B cell (primary cell): ENCODE results near the gene HLA-A. TPM values are rescaled to one million over a fixed set of nuclear protein-coding genes. Genes with fewer than 3 reads are reported as not detected.

ENCODE experiments used
- ATAC-seq: fragments of 200-7000 bp; cut with Tn5 transposase; one replicate; pipeline ENCODE4 v1.10.0; 2021; ENCODE audit warnings: low read depth, mild to moderate bottlenecking, moderate number of reproducible peaks, moderate library complexity
- CTCF ChIA-PET: fragments of 350-600 bp; sonication (Branson Sonifier 250); formaldehyde crosslinking; loops from one replicate; lab custom pipeline; 2021; ENCODE audit warnings: antibody characterized with exemption, inconsistent platforms; lab: Charles Lee
- POLR2A ChIA-PET: fragments of 350-600 bp; sonication (Branson Sonifier 250); formaldehyde crosslinking; loops from one replicate; lab custom pipeline; 2021; ENCODE audit warnings: antibody characterized with exemption; lab: Charles Lee
- DNase-seq: peaks from one replicate; pipeline ENCODE4 v3.0.0; 2013
- H2AFZ ChIP-seq: 2 replicates; pipeline ENCODE4 v1.6.1; 2012; ENCODE audit warnings: mild to moderate bottlenecking, low read depth, low read length; ENCODE audit not compliant: insufficient read depth, poor library complexity, severe bottlenecking
- H3K27ac ChIP-seq, 2 donors: 1 replicate in 1 of 2; 2 replicates in 1 of 2; pipeline ENCODE4 v1.5.1; 2012 to 2013; ENCODE audit warnings: low read length in 2 of 2, mild to moderate bottlenecking in 2 of 2, moderate library complexity in 1 of 2
- H3K27me3 ChIP-seq, 4 experiments: fragments of 200-600 bp in 1 of 4; sonication (generic) in 1 of 4; replicated peaks in 1 of 4; 1 replicate in 2 of 4; 2 replicates in 2 of 4; pipeline versions ENCODE4 v1.6.1 to v1.7.0; 2013 to 2016; ENCODE audit warnings: low read length in 3 of 4, mild to moderate bottlenecking in 2 of 4, mixed read lengths in 1 of 4, moderate library complexity in 1 of 4; ENCODE audit not compliant: insufficient read depth in 4 of 4, control insufficient read depth in 3 of 4; ENCODE audit errors: control extremely low read depth in 1 of 4
- H3K36me3 ChIP-seq, 2 experiments: replicated peaks in 1 of 2; 1 replicate in 1 of 2; 2 replicates in 1 of 2; pipeline versions ENCODE4 v1.6.1 to v1.7.1; 2013; ENCODE audit warnings: low read length in 1 of 2; ENCODE audit not compliant: insufficient read depth in 2 of 2, control insufficient read depth in 1 of 2; ENCODE audit errors: control extremely low read depth in 1 of 2, extremely low read depth in 1 of 2
- H3K4me1 ChIP-seq, 2 donors: fragments of 200-600 bp in 1 of 2; sonication (generic) in 1 of 2; 1 replicate in 1 of 2; 2 replicates in 1 of 2; pipeline versions ENCODE4 v1.5.1 to v1.6.1; 2013 to 2017; ENCODE audit warnings: low read length in 2 of 2; ENCODE audit not compliant: control insufficient read depth in 2 of 2, insufficient read depth in 2 of 2
- H3K4me2 ChIP-seq: replicated peaks from 2 replicates; pipeline ENCODE3; 2012; ENCODE audit warnings: mild to moderate bottlenecking, low read depth, low read length; ENCODE audit not compliant: poor library complexity, severe bottlenecking
- H3K4me3 ChIP-seq, 5 experiments: fragments of 200-600 bp in 1 of 5; sonication (generic) in 1 of 5; 1 replicate in 3 of 5; 2 replicates in 2 of 5; pipeline versions ENCODE4 v1.5.1 to v1.7.0; 2011 to 2016; ENCODE audit warnings: low read length in 4 of 5, mild to moderate bottlenecking in 4 of 5, low read depth in 2 of 5, control low read depth in 1 of 5, moderate library complexity in 1 of 5; ENCODE audit not compliant: insufficient read depth in 1 of 5; ENCODE audit errors: control extremely low read depth in 1 of 5, extremely low read depth in 1 of 5
- H3K79me2 ChIP-seq: fragments of 200-600 bp; sonication (generic); one replicate; pipeline ENCODE4 v1.6.0; 2016; ENCODE audit warnings: low read length; ENCODE audit not compliant: control insufficient read depth, insufficient read depth
- H3K9ac ChIP-seq: fragments of 200-600 bp; sonication (generic); 2 replicates; pipeline ENCODE4 v1.6.1; 2017; ENCODE audit warnings: mild to moderate bottlenecking, low read length, moderate library complexity
- H3K9me3 ChIP-seq, 3 donors: one replicate each; pipeline versions ENCODE4 v1.6.1 to v1.7.1; 2013; ENCODE audit warnings: low read length in 2 of 3; ENCODE audit not compliant: control insufficient read depth in 2 of 3, insufficient read depth in 1 of 3; ENCODE audit errors: control extremely low read depth in 1 of 3
- H4K20me1 ChIP-seq: 2 replicates; pipeline ENCODE4 v1.6.0; 2012; ENCODE audit warnings: mild to moderate bottlenecking, low read length; ENCODE audit not compliant: insufficient read depth, control insufficient read depth, poor library complexity, severe bottlenecking
- H3K27ac Mint-ChIP-seq: one replicate; pipeline ENCODE4 v1.8.0; 2021; ENCODE audit warnings: mixed read lengths
- H3K27me3 Mint-ChIP-seq: one replicate; pipeline ENCODE4 v1.8.0; 2021; ENCODE audit warnings: mixed read lengths
- H3K4me1 Mint-ChIP-seq: one replicate; pipeline ENCODE4 v1.8.0; 2021; ENCODE audit warnings: mixed read lengths
- H3K4me3 Mint-ChIP-seq: one replicate; pipeline ENCODE4 v1.8.0; 2021; ENCODE audit warnings: mixed read lengths
- H3K9me3 Mint-ChIP-seq: one replicate; pipeline ENCODE4 v1.8.0; 2022; ENCODE audit warnings: mixed read lengths; ENCODE audit not compliant: insufficient read depth
- EZH2 ChIP-seq: IDR thresholded peaks from 2 replicates; pipeline ENCODE4 v1.6.1; 2012; ENCODE audit warnings: borderline replicate concordance, low read depth, mild to moderate bottlenecking, moderate library complexity, low read length; ENCODE audit not compliant: insufficient read depth, poor library complexity, severe bottlenecking
- WGBS: methylation state at CpG from one replicate; pipeline ENCODE4 v1.1.5; 2013; ENCODE audit warnings: missing lambda C conversion rate; ENCODE audit not compliant: insufficient coverage; 5-methylcytosine and 5-hydroxymethylcytosine counted together
- intact Hi-C: fragments of 100-400 bp; cut with micrococcal nuclease; formaldehyde crosslinking; loops from one replicate; pipeline ENCODE4 v1.10.0; 2022
- polyA plus RNA-seq: library from polyadenylated mRNA; depleted of rRNA; stranded (reverse); fragments of >200 nt; gene quantifications from 2 replicates; pipeline ENCODE4 v1.2.3, GENCODE V29; 2012
- total RNA-seq, 2 donors: library from RNA; stranded (reverse); fragments of 120-200 nt in 1 of 2; gene quantifications; 1 replicate in 1 of 2; 2 replicates in 1 of 2; pipeline versions ENCODE4 v1.2.3 to v1.2.4, GENCODE V29; 2013 to 2022
- TF ChIP-seq, protein P1 (sequence below): fragments of 200-600 bp; IDR thresholded peaks from one replicate; pipeline ENCODE4 v1.8.0; 2022; ENCODE audit warnings: antibody characterized with exemption, mild to moderate bottlenecking

Gene HLA-A
- total and polyA plus RNA-seq, 2 donors (not counting 1 experiment from before 2014, with no cell fraction given), result 1,607 to 2,454 TPM

GRCh38 chr6:29954272-29954671 lies 11.9 kb downstream of the HLA-A start:
- CTCF ChIA-PET, result no interaction called here

DNA sequence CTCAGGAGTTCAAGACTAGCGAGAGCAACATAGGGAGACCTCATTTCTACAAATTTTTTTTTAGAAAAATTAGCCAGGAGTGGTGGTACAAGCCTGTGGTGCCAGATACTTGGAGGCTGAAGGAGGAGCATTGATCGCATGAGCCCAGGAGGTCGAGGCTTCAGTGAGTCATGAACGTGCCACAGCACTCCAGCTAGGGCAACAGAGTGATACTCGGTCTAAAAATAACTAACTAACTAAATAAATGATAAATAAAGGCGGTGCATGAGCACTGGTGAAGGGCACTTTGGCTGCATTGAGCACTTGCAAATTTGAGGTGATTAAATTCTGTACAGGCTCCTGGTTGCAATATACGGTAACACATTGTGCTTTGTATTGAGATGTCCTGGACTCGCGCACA lies 13.5 kb downstream of the HLA-A start:
- H3K9me3 ChIP-seq, result no peaks in the 10 kb centered on the region
- H3K9ac ChIP-seq, result no peak overlapping the region
- WGBS, result no CpG with 5 or more reads among the region's 9 CpGs
- no peak overlapping the region for H3K4me2 ChIP-seq
- TF ChIP-seq, protein P1, sequence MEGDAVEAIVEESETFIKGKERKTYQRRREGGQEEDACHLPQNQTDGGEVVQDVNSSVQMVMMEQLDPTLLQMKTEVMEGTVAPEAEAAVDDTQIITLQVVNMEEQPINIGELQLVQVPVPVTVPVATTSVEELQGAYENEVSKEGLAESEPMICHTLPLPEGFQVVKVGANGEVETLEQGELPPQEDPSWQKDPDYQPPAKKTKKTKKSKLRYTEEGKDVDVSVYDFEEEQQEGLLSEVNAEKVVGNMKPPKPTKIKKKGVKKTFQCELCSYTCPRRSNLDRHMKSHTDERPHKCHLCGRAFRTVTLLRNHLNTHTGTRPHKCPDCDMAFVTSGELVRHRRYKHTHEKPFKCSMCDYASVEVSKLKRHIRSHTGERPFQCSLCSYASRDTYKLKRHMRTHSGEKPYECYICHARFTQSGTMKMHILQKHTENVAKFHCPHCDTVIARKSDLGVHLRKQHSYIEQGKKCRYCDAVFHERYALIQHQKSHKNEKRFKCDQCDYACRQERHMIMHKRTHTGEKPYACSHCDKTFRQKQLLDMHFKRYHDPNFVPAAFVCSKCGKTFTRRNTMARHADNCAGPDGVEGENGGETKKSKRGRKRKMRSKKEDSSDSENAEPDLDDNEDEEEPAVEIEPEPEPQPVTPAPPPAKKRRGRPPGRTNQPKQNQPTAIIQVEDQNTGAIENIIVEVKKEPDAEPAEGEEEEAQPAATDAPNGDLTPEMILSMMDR, result no peak
- no peak for TF ChIP-seq EZH2
- Mint-ChIP-seq H3K4me3 (no peak overlapping the region), H3K27ac (no peak overlapping the region), H3K4me1 (peaks cover 24% of the 10 kb centered on the region), H3K9me3 (no peaks in the 10 kb centered on the region), H3K27me3 (no peaks in the 10 kb centered on the region)
- ATAC-seq (no peak), DNase-seq (no peak)
- H3K4me1 ChIP-seq, result peaks cover 12 to 14% of the 10 kb centered on the region in 2 donors
- no peak overlapping the region for H3K27ac ChIP-seq
- no peaks in the 10 kb centered on the region for H4K20me1 ChIP-seq
- H3K4me3 ChIP-seq, result no peak overlapping the region
- CTCF ChIA-PET, result no interaction called here
- H2AFZ ChIP-seq, result no peak overlapping the region
- H3K27me3 ChIP-seq, result no peaks in the 10 kb centered on the region
- intact Hi-C loops, result no loop called here
- POLR2A ChIA-PET, result interaction anchor here (1.5 kb wide), 1 partner anchor 11 kb away, joined by 4 read pairs; no protein-coding TSS in a partner anchor
- H3K36me3 ChIP-seq, result no peaks in the 10 kb centered on the region
- peaks cover 3% of the 10 kb centered on the region for H3K79me2 ChIP-seq

More at GRCh38 chr6:29954272-29954671, 11.9 kb downstream of the HLA-A start:
- Histone ChIP-seq H3K27me3 (no peaks in the 10 kb centered on the region), H3K9me3 (no peaks in the 10 kb centered on the region), H3K4me1 (peaks cover 5 to 8% of the 10 kb centered on the region in 2 donors), H3K9ac (no peak overlapping the region), H3K79me2 (peaks cover 3% of the 10 kb centered on the region), H4K20me1 (peaks cover 9% of the 10 kb centered on the region), H3K36me3 (peaks cover 0 to 3% of the 10 kb centered on the region in 2 experiments), H2AFZ (no peak overlapping the region), H3K4me3 (no peak overlapping the region), H3K4me2 (no peak overlapping the region), H3K27ac (no peak overlapping the region)
- DNase-seq (no peak), ATAC-seq (no peak)
- WGBS, result 50% methylated on average over 1 of the region's 1 CpG
- TF ChIP-seq EZH2, result no peak
- TF ChIP-seq, protein P1, result no peak
- H3K4me1 Mint-ChIP-seq, result peaks cover 18% of the 10 kb centered on the region
- H3K27ac Mint-ChIP-seq, result no peak overlapping the region
- H3K4me3 Mint-ChIP-seq, result no peak overlapping the region
- POLR2A ChIA-PET, result interaction anchor here (1.5 kb wide), 1 partner anchor 9 kb away, joined by 4 read pairs; no protein-coding TSS in a partner anchor
- intact Hi-C loops, result no loop called here
- H3K9me3 Mint-ChIP-seq, result no peaks in the 10 kb centered on the region
- H3K27me3 Mint-ChIP-seq, result no peaks in the 10 kb centered on the region
